Measurements from ENCODE around the gene NPM3. TPM values are rescaled to one million over a fixed set of nuclear protein-coding genes. Genes with fewer than 3 reads are reported as not detected.

NPM3 gene
- total RNA-seq, 1 experiment from 2014 or later, result 92.6 TPM

- no peaks in the 10 kb centered on the region for H3K36me3 ChIP-seq (ENCODE audit: control insufficient read depth, insufficient read depth, low read length)
- H3K4me1 ChIP-seq, result no peaks in the 10 kb centered on the region
- no peak overlapping the region for H3K4me3 Mint-ChIP-seq (ENCODE audit: unreplicated experiment)
- no peaks in the 10 kb centered on the region for H3K27me3 ChIP-seq (replicated peaks; ENCODE audit: control insufficient read depth, insufficient read depth, low read length)
- H3K27ac Mint-ChIP-seq (ENCODE audit: unreplicated experiment), result no peak overlapping the region
- no peaks in the 10 kb centered on the region for H3K9me3 Mint-ChIP-seq (ENCODE audit: unreplicated experiment)
- no peaks in the 10 kb centered on the region for H3K4me1 Mint-ChIP-seq (ENCODE audit: low read depth, unreplicated experiment)
- ChIA-PET POLR2A (no interaction called here), CTCF (no interaction called here)
- intact Hi-C loops (cut with micrococcal nuclease; ENCODE audit: unreplicated experiment), result no loop called here
- no peak overlapping the region for H3K4me3 ChIP-seq (ENCODE audit: low read depth, low read length)
- no peaks in the 10 kb centered on the region for H3K9me3 ChIP-seq
- H3K36me3 Mint-ChIP-seq (ENCODE audit: insufficient read depth, unreplicated experiment), result peaks cover 5% of the 10 kb centered on the region
- peaks cover 2% of the 10 kb centered on the region for H3K27me3 Mint-ChIP-seq (ENCODE audit: insufficient read depth, unreplicated experiment)
- BruUV-seq (replicated peaks), result no TSS peak
- no peak for DNase-seq
- no peak for TF ChIP-seq CTCF (IDR thresholded peaks at IDR 0.05; ENCODE audit: insufficient read depth in 1 of 2, low read depth in 1 of 2, low read length in 1 of 2, severe bottlenecking in 1 of 2, unreplicated experiment in 1 of 2)
Measured at GRCh38 chr10:101732096-101732495, 51.1 kb downstream of the NPM3 start.

Other genes with a start within 250 kb of the NPM3 start
- 34.7 and 35.5 TPM in 2 replicates for gene POLL, start 195.2 kb downstream of the NPM3 start, total RNA-seq (2022)
- gene DPCD, start 195.1 kb downstream of the NPM3 start, total RNA-seq (2022), result 13.1 and 14.0 TPM in 2 replicates
- gene FBXW4, start 88.3 kb downstream of the NPM3 start, total RNA-seq (2022), result 40.7 and 44.0 TPM in 2 replicates
- 0.68 TPM in 1 of 2 replicates, not detected in the other for gene FGF8, start 7.3 kb downstream of the NPM3 start, total RNA-seq (2022)
- gene OGA, start 35.0 kb upstream of the NPM3 start, total RNA-seq (2022), result 76.9 and 84.3 TPM in 2 replicates
- 5.5 and 6.1 TPM in 2 replicates for gene KCNIP2, start 60.4 kb upstream of the NPM3 start, total RNA-seq (2022)